GM12872 (cell line): ENCODE measurements around the gene SLC22A9.

Experiments
- TF ChIP-seq, protein P1 (sequence below): IDR thresholded peaks from 3 replicates; pipeline ENCODE4 v1.5.1; 2011; ENCODE audit warnings: low read depth, mild to moderate bottlenecking, low read length, moderate library complexity; ENCODE audit not compliant: insufficient read depth

Gene SLC22A9

DNA sequence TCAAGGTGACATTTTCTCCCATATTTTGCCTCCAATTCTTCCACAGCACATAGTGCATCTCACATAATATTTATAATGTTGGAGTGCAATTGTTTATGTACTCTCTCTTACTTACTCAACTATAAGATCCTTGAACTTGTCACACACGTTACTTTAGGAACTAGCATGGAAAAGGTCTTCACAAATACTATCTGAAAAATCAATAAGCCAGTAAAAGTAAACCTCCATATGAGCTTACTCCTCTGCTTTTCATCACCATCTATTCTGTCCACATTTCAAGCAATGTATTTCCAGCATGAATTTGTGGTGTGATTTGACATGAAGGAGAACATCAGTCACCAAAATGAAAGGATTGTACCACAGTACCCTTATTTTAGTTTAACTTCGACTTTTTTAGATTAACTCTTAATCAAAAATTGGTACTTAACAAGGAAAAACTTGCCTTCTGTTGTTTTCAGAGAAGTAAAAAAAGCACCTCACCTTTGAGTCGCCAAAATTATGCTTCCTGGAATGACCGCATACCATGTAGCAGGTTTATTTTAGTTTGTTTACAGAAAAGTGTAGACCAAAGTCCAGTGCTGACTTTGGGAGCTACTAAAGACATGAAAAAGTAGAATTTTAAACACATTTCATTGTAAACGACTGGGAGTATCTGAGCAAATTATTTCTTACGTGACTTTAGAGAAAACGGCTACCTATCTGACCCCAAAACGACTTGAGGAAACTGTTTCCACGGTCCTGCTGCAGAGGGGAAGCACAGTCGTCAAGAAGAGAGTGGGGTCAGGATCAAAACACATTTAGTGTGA is at the start of gene SLC22A9:
Gene SLC22A9, plus strand, starts transcription at position 621 of the 806 bp plus-strand sequence. CDS start 272 bp downstream, outside the sequence.
- TF ChIP-seq, protein P1, sequence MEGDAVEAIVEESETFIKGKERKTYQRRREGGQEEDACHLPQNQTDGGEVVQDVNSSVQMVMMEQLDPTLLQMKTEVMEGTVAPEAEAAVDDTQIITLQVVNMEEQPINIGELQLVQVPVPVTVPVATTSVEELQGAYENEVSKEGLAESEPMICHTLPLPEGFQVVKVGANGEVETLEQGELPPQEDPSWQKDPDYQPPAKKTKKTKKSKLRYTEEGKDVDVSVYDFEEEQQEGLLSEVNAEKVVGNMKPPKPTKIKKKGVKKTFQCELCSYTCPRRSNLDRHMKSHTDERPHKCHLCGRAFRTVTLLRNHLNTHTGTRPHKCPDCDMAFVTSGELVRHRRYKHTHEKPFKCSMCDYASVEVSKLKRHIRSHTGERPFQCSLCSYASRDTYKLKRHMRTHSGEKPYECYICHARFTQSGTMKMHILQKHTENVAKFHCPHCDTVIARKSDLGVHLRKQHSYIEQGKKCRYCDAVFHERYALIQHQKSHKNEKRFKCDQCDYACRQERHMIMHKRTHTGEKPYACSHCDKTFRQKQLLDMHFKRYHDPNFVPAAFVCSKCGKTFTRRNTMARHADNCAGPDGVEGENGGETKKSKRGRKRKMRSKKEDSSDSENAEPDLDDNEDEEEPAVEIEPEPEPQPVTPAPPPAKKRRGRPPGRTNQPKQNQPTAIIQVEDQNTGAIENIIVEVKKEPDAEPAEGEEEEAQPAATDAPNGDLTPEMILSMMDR: no peak

DNA sequence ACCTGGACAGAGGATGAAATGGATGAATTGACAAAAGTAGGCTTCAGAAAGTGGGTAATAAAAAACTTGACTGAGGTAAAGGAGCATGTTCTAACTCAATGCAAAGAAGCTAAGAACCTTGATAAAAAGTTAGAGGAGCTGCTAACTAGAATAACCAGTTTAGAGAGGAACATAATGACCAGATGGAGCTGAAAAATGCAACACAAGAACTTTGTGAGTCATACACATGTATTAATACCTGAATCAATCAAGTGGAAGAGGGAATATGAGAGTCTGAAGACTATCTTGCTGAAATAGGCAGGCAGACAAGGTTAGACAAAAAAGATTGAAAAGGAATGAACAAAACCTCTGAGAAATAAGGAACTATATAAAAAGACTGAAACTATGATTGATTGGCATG is 47.9 kb upstream of the SLC22A9 start:
- TF ChIP-seq, protein P1: no peak

DNA sequence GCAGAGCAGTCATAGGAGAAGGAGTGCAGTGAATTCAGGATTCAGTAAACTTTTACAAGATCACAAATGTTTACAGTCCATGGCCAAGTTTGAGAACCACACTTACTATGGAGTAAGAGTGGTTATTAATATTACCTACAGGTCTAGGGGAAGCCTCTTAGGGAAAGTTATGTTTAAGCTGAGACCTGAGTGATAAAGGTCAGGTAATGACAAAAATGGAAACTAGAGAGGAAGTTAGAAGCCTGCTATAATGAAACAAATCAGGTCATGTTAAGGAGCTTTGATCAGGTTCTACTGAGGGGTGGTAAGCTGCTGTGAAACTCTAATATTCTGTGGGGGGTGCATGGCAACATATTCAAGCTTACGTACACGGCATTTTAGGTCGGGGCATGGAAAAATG is 32.5 kb upstream of the SLC22A9 start:
- TF ChIP-seq, protein P1: no peak

DNA sequence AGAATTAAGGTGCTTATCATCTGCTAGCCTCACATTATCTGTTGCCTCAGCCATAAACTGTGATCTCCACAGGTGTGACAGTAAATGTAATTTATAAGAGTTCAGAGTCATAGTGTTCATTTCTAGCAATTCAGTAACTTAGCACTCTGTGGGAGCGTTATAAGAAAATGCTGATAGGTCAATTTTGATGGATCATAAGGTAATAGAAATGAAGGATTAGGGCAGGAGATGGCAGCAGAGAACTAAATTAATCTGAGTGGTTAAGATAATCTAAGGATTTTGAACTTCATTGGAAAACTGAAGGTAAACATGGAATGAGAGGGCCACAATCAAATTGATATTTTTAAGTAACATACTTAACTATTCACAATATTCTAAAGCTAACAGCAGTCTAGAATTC is 26.5 kb upstream of the SLC22A9 start:
- TF ChIP-seq, protein P1: no peak

DNA sequence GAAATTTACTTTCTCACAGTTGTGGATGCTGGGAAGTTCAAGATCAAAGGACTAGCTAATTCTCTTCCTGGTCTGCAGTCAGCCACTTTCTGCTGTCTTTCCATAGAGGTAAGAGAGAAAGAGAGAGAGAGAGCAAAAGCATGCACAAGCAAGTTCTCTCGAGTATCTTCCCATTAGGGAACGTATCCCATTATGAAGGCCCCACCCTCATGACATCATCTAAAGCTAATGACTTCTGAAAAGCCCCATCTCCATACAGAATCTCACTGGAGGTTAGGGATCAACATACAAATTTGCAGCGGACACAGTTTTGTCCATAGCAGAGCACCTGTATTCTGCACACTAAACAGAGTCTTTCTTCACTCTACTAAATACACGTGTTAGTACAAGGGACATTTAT is 17.4 kb upstream of the SLC22A9 start:
- TF ChIP-seq, protein P1: no peak

DNA sequence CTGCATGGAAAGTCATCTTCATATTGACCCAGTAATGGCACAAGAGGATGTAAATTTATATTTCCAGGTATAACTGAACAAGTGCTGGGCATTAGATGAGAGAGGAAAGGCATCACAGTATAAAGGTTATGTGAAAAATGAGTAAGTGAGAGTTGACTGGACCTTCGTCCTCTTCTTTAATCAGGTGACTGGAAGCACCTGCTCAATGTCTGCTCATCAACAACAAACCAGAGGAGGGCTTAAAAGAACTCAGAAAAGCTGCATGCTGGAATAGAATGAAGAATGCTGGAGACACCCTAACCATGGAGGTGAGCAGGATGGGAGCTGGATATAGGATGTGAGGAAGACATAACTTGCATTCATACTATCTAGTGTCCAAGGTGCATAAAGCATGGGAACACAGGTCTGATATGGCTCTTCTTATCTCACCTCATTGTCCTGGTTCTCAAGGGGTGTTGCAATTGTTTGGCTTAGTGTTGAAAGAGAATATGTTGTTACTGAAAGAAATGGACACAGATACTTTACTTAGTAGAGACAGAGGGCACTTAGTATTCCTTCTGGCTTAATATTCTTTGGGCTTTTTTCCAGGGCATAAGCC is 7.3 kb upstream of the SLC22A9 start:
- TF ChIP-seq, protein P1: no peak

DNA sequence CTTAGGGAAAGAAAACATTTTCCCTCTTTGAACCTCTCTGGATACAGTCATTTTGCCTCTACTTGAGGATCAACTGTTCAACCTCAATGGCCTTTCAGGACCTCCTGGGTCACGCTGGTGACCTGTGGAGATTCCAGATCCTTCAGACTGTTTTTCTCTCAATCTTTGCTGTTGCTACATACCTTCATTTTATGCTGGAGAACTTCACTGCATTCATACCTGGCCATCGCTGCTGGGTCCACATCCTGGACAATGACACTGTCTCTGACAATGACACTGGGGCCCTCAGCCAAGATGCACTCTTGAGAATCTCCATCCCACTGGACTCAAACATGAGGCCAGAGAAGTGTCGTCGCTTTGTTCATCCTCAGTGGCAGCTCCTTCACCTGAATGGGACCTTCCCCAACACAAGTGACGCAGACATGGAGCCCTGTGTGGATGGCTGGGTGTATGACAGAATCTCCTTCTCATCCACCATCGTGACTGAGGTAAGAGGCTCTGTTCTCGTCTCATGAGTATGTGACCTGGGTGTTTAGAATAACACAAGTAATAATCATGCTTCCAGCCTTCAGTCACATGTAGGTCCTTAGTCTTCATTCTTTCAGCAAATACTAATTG is 495 bp downstream of the SLC22A9 start:
- TF ChIP-seq, protein P1: no peak
